ENCODE data around the gene SRGN. TPM values are rescaled to one million over a fixed set of nuclear protein-coding genes. Genes with fewer than 3 reads are reported as not detected.

SRGN gene
- total RNA-seq, 4 donors from 2014 or later, result 17.2 to 24.9 (median 21.2) TPM

GRCh38 chr10:69093933-69094332 lies 6.0 kb downstream of the SRGN start:
- no peak for TF ChIP-seq EP300 (IDR thresholded peaks at IDR 0.05)
- TF ChIP-seq POLR2A (IDR thresholded peaks at IDR 0.05), result no peak
- TF ChIP-seq CTCF (IDR thresholded peaks at IDR 0.05), result no peak
- TF ChIP-seq POLR2AphosphoS5 (IDR thresholded peaks at IDR 0.05), result no peak
- H3K27ac ChIP-seq, result no peak overlapping the region
- no peak overlapping the region for H3K4me3 ChIP-seq
- peaks cover 6% of the 10 kb centered on the region for H3K4me1 ChIP-seq
- no peak for DNase-seq (ENCODE audit: low spot score in 2 of 2)
- H3K9me3 ChIP-seq, result no peaks in the 10 kb centered on the region
- peaks cover 3% of the 10 kb centered on the region for H3K36me3 ChIP-seq
- WGBS, result 77% methylated on average over 1 of the region's 1 CpG
- no peaks in the 10 kb centered on the region for H3K27me3 ChIP-seq

- WGBS, result 85% methylated on average over 2 of the region's 2 CpGs
Observed at GRCh38 chr10:69096045-69096444, 8.1 kb downstream of the SRGN start.

GRCh38 chr10:69097729-69098128 lies 9.8 kb downstream of the SRGN start:
- H3K4me1 ChIP-seq, result peaks cover 6% of the 10 kb centered on the region
- H3K27ac ChIP-seq, result no peak overlapping the region
- WGBS, result 78% methylated on average over 4 of the region's 4 CpGs
- TF ChIP-seq EP300 (IDR thresholded peaks at IDR 0.05) (no peak), POLR2A (IDR thresholded peaks at IDR 0.05) (no peak), CTCF (IDR thresholded peaks at IDR 0.05) (no peak), POLR2AphosphoS5 (IDR thresholded peaks at IDR 0.05) (no peak)
- H3K4me3 ChIP-seq, result no peak overlapping the region
- H3K9me3 ChIP-seq, result no peaks in the 10 kb centered on the region
- no peaks in the 10 kb centered on the region for H3K27me3 ChIP-seq
- H3K36me3 ChIP-seq, result peaks cover 3% of the 10 kb centered on the region
- DNase-seq (ENCODE audit: low spot score in 2 of 2), result peak in 1 of 2 donors; percentile 29

More at GRCh38 chr10:69096045-69096444, 8.1 kb downstream of the SRGN start:
- H3K27me3 ChIP-seq, result no peaks in the 10 kb centered on the region
- no peaks in the 10 kb centered on the region for H3K9me3 ChIP-seq
- H3K4me1 ChIP-seq, result peaks cover 6% of the 10 kb centered on the region
- peak in 1 of 2 donors; percentile 9 for DNase-seq (ENCODE audit: low spot score in 2 of 2)
- peaks cover 3% of the 10 kb centered on the region for H3K36me3 ChIP-seq
- TF ChIP-seq POLR2AphosphoS5 (IDR thresholded peaks at IDR 0.05), result no peak
- TF ChIP-seq CTCF (IDR thresholded peaks at IDR 0.05), result no peak
- no peak for TF ChIP-seq POLR2A (IDR thresholded peaks at IDR 0.05)
- no peak for TF ChIP-seq EP300 (IDR thresholded peaks at IDR 0.05)
- H3K4me3 ChIP-seq, result no peak overlapping the region
- no peak overlapping the region for H3K27ac ChIP-seq

GRCh38 chr10:69100136-69100872 lies 12.4 kb downstream of the SRGN start:
- no peak for TF ChIP-seq POLR2A (IDR thresholded peaks at IDR 0.05)
- no peak for TF ChIP-seq POLR2AphosphoS5 (IDR thresholded peaks at IDR 0.05)
- TF ChIP-seq CTCF (IDR thresholded peaks at IDR 0.05), result no peak
- no peak for TF ChIP-seq EP300 (IDR thresholded peaks at IDR 0.05)
- WGBS, result 63% methylated on average over 7 of the region's 7 CpGs
- Histone ChIP-seq H3K27ac (no peak overlapping the region), H3K36me3 (peaks cover 3% of the 10 kb centered on the region), H3K4me1 (no peaks in the 10 kb centered on the region), H3K9me3 (no peaks in the 10 kb centered on the region), H3K4me3 (no peak overlapping the region), H3K27me3 (no peaks in the 10 kb centered on the region)
- DNase-seq (ENCODE audit: low spot score in 2 of 2), result peak in 1 of 2 donors; percentile 45

GRCh38 chr10:69101451-69102095 lies 13.7 kb downstream of the SRGN start:
- peak in 1 of 2 donors; percentile 24 for DNase-seq (ENCODE audit: low spot score in 2 of 2)
- Histone ChIP-seq H3K27ac (no peak overlapping the region), H3K4me1 (no peaks in the 10 kb centered on the region), H3K27me3 (no peaks in the 10 kb centered on the region), H3K36me3 (peaks cover 3% of the 10 kb centered on the region), H3K9me3 (no peaks in the 10 kb centered on the region), H3K4me3 (no peak overlapping the region)
- WGBS, result 84% methylated on average over 6 of the region's 6 CpGs
- TF ChIP-seq CTCF (IDR thresholded peaks at IDR 0.05) (no peak), POLR2AphosphoS5 (IDR thresholded peaks at IDR 0.05) (no peak), EP300 (IDR thresholded peaks at IDR 0.05) (no peak), POLR2A (IDR thresholded peaks at IDR 0.05) (no peak)

Data from suprapubic skin (tissue), 4 donors.